Activated CD8-positive, alpha-beta memory T cell treated with anti-CD3 and anti-CD28 coated beads, Interleukin-2, amount 50 U/mL, for 24 hours (primary cell): ENCODE measurements around the gene GABBR2.
"Not testable (repeated sequence)": the region's sequence is repeated elsewhere in the genome, so short reads cannot be mapped to it uniquely, and the experiment has no call there.

Source experiments
- DNase-seq: peaks from one replicate; pipeline ENCODE4 v3.0.0-alpha.2; 2020; ENCODE audit errors: extremely low read depth

The GABBR2 gene

GRCh38 chr9:98516205-98516896 lies 192.4 kb downstream of the GABBR2 start:
- DNase-seq, result no peak

- no peak for DNase-seq
These were observed 193.1 kb downstream of the GABBR2 start for GRCh38 chr9:98515506-98516204.

- no peak for DNase-seq
These were observed 193.9 kb downstream of the GABBR2 start for GRCh38 chr9:98514841-98515240.

- DNase-seq, result not testable (repeated sequence)
These were observed 200.4 kb downstream of the GABBR2 start for GRCh38 chr9:98508217-98508919.

GRCh38 chr9:98506422-98507054 lies 202.2 kb downstream of the GABBR2 start:
- DNase-seq, result no peak

GRCh38 chr9:98504298-98505282 lies 204.1 kb downstream of the GABBR2 start:
- DNase-seq, result no peak

- DNase-seq, result no peak
These were observed 204.9 kb downstream of the GABBR2 start for GRCh38 chr9:98503867-98504266.

GRCh38 chr9:98502976-98503325 lies 205.8 kb downstream of the GABBR2 start:
- no peak for DNase-seq

- DNase-seq, result no peak
These were observed 206.3 kb downstream of the GABBR2 start for GRCh38 chr9:98502311-98502975.

GRCh38 chr9:98501819-98502218 lies 206.9 kb downstream of the GABBR2 start:
- DNase-seq, result no peak

GRCh38 chr9:98501259-98501658 lies 207.5 kb downstream of the GABBR2 start:
- not testable (repeated sequence) for DNase-seq

- DNase-seq, result no peak
These were observed 208.3 kb downstream of the GABBR2 start for GRCh38 chr9:98500337-98500919.

GRCh38 chr9:98495530-98495929 lies 213.2 kb downstream of the GABBR2 start:
- no peak for DNase-seq

- DNase-seq, result no peak
These were observed 213.9 kb downstream of the GABBR2 start for GRCh38 chr9:98494852-98495251.

GRCh38 chr9:98491828-98492227 lies 216.9 kb downstream of the GABBR2 start:
- no peak for DNase-seq

GRCh38 chr9:98491231-98491651 lies 217.5 kb downstream of the GABBR2 start:
- no peak for DNase-seq

GRCh38 chr9:98488571-98489312 lies 220.0 kb downstream of the GABBR2 start:
- no peak for DNase-seq

GRCh38 chr9:98485706-98486105 lies 223.0 kb downstream of the GABBR2 start:
- no peak for DNase-seq

GRCh38 chr9:98484162-98484561 lies 224.6 kb downstream of the GABBR2 start:
- DNase-seq, result no peak

- no peak for DNase-seq
These were observed 226.5 kb downstream of the GABBR2 start for GRCh38 chr9:98482226-98482625.
